Nucleus accumbens (tissue), 56 donors: ENCODE data around the gene PRKAG2.

Experiments used
- DNase-seq, 56 donors: peaks; one replicate each; lab custom pipeline; 2025; lab: John Stamatoyannopoulos, UW

PRKAG2 gene

GRCh38 chr7:151869109-151869428, 7.8 kb downstream of the PRKAG2 start:
- no peak for DNase-seq

GRCh38 chr7:151868396-151869108, 8.4 kb downstream of the PRKAG2 start:
- peak in 1 of 56 donors; percentile 12 for DNase-seq

- DNase-seq: no peak
Measured at GRCh38 chr7:151867912-151868311, 9.0 kb downstream of the PRKAG2 start.

- DNase-seq: no peak
Measured at GRCh38 chr7:151866761-151867655, 9.9 kb downstream of the PRKAG2 start.

DNA sequence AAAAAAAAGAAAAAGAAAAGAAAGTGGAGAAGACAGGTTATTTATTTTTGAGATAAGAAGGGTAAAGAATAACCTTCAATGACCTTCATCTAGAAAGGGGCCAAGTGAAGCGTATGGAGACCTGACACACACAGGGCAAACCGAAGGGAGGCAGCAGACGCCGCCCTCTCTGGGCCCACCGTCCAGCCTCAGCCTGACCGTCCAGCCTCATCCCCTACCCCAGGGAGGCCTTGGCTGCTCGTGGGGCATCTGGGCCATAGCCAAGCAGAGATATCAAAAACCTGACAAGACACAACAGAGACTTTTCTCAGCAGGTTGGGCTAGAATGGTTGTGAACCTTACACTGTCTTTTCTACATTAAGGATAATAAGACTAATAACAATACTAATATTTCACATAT, 10.9 kb downstream of the PRKAG2 start:
- DNase-seq: no peak

DNA sequence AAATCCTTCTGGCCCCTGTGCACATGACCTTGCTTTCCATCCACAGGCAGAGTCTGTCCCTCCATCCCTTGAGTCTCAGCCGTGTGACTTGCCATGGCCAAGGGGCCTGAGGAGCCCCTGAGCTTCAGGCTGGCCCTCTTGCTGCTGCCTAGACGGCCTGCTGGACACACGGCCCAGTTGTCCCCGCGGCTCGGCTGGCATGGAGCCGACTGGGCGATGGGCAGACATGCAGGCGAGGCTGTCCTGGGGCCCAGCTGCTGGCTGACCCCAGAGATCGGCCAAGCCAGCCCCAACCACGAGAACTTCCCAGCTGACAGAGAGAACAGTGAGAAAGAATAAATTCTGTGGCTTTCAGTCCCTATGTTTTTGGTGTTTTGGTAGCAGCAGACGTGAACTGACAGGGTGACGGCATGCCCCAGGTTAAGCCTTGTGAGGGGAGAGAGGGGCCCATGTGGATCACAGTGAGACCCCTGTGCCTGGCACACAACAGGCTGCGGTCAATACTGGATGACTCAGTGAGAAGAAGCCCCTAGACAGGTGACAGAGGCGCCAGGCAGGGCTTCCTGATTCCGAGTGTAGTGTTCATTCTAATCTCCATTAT, 11.7 kb downstream of the PRKAG2 start:
- DNase-seq: peak in 2 of 56 donors; percentile 9 to 44

GRCh38 chr7:151864561-151864960, 12.4 kb downstream of the PRKAG2 start:
- DNase-seq: no peak

GRCh38 chr7:151864081-151864480, 12.8 kb downstream of the PRKAG2 start:
- DNase-seq: no peak

- no peak for DNase-seq
Measured at GRCh38 chr7:151863386-151864079, 13.4 kb downstream of the PRKAG2 start.

- no peak for DNase-seq
Measured at GRCh38 chr7:151862606-151863381, 14.1 kb downstream of the PRKAG2 start.

DNA sequence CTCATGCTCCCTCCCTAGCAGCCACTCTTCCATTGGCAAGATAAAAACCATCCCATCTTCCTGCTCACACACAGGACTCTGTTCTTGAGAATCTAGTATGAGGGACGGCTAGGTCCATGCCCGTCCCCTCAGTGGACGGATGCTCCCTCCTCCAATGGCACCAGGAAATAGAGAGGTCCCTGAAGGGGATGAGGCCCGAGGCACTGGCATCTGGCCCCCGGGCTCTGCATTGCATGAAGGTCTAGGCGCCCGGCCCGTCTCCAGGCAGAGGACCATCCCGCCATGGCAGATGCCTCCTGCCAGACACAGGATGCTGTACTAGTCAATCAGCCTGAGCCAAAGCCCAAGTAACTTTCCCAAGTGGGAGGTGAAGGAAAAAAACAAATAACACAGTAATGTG, 15.0 kb downstream of the PRKAG2 start:
- DNase-seq: no peak

- DNase-seq: no peak
Measured at GRCh38 chr7:151860771-151861170, 16.1 kb downstream of the PRKAG2 start.

GRCh38 chr7:151859948-151860685, 16.8 kb downstream of the PRKAG2 start:
- no peak for DNase-seq

DNA sequence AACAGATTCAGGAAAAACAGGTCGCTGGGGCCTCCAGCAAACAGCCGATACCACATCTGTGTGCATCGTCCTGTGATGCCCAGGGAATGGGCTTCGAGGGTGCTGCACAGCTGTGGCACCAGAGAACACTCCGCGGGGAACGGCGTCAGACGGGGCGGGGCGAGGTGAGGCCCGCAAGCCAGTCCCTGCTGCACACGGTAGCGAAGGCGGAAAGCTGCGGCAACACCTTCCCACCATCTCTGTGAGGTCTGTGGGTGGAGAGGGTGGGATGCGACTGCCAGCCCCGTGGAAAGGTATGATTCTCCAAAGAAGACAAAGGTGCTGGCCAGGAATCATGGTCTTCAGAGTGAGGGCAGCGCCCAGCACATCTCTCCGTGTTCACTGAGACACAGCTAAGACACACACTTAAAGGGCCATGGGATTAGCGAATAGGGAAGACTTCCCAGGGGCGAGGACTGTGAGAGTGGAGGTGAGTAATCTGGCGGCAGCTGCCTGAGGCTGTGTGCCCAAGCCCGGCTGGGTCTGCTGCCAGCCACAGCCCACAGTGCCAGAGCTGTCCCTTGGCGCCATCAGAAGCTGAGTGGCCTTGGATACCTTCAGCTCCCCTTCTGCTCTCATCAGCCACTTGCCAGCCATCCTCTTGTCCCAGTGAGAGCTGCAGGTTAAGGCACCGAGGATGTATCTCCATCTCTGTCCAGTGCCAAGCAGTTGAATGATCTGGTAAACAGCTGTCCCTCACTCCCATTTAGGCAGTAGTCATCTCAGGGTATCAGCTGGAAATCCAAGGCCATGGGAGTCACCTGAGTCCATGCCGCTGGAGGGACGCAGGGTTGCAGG, 17.6 kb downstream of the PRKAG2 start:
- DNase-seq: peak in 9 of 56 donors; percentile 11 to 41 (median 22)

DNA sequence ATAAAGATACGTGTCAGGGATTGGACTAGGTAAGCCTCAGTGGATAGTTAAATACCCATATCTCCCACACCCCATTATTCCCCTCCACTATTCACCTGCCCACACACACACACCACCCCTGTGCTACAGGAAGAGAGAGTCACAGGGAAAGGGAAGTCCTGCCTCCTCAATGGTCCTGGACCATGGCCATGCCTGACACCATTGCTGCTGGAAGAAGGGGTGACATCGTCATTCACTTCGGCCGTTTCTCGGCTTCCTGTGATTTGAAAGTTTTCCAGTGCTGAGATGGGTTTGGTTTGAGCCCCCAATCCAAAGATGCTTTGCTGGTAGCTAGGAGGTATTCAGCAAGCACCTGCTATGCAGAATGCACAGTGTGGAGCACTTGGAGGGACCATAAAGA, 18.5 kb downstream of the PRKAG2 start:
- no peak for DNase-seq

- DNase-seq: no peak
Measured at GRCh38 chr7:151857866-151858450, 19.0 kb downstream of the PRKAG2 start.

DNA sequence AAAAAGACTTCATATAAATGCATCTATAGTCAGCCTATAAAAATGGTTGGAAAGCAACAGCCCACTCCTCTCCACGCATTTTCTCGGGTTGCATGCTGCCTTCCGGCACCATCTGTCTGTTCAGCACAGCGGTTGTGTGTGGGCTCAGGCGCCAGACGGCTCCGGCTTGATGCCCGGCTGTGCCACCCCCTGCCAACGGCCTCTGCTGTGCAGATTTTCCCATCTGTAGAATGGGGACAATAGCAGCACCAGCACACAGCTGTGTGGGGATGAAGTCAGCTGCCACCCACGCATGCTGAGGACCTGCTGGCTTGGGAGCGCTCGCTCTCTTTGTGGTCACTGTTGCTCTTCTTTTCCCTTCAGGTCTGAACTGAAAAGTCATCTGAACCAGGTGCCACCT, 19.5 kb downstream of the PRKAG2 start:
- DNase-seq: no peak

DNA sequence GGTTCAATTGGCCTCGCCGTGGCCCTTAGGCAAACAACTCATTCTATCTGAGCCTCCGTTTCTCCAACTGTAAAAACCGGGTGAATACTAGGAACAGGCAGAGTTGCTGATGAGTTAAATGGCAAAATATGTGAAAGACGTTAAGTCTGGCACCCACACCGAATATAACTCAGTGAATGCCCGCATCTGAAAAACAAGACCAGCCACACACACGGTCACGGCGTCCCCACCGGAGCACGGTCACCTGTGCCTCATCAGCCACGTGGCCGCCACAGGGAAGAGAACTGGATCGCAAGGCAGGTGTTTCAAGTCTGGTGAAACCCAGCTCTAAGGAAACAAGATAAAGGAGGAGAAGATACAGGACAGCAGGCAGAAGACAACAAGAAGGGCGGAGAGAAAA, 20.4 kb downstream of the PRKAG2 start:
- DNase-seq: no peak
